HG02763 (cell line): ENCODE measurements around the gene ABCG2.

Source experiments
- ATAC-seq: cut with Tn5 transposase; IDR thresholded peaks from one replicate; pipeline ENCODE4 v1.9.1; 2021; ENCODE audit warnings: mild to moderate bottlenecking, moderate library complexity; ENCODE audit not compliant: unreplicated experiment

ABCG2 gene

DNA sequence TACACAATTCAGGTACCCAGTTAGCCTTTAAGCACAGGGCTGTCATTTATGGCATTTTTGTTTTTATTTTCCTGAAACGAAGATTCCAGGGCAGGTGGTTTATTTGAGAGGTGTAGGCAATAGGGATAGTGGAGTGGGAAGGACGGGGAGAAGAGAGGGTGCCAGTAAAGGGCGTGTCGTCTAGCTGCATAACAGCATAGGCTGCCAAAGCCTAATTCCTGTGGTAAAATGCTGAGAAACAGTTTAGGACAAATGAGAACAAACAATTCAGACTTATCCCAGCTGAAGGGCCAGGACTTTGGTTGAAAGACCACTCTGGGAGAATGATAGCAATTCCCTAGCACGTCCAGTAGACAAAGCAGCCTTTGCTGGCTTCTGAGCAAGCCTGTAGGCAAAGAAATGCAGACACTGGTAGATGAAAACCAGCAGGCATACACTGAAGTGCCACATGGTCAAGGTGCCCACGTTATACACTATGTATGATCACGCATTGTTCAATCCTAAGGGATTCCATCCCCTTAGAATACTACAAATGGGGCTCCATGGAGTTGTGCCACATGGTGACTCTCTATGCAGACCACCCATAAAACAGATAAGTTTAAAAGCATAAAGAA, 80.4 kb downstream of the ABCG2 start:
- ATAC-seq: no peak

DNA sequence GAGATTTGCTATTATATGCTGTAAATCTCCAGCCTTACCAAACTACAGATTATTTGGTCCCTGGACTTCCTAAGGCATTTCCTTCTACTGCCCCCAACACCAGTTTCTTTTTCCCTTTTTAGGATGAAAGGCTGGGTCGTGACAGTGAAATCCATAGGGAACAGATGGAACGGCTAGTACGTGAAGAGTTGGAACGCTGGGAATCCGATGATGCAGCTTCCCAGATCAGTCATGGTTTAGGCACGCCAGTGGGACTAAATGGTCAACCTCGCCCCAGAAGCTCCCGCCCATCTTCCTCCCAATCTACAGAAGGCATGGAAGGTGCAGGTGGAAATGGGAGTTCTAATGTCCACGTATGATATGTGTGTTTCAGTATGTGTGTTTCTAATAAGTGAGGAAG, 83.1 kb downstream of the ABCG2 start:
- no peak for ATAC-seq

DNA sequence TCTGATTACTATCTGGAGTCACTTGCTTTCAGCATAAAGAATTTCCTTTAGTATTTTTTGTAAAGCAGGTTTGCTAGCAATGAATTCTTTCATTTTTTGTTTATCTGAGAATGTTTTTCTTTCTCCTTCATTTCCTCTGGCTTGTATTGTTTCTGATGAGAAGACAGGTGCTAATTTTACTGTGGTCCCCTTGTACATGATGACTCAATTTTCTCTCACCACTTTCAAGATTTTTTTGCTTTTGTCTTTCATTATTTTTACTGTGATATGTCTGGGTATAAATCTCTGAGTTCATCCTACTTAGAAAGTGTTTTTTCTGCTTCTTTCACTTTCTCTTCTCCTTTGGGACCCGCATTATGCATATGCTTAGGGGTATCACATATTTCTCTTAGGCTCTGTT, 88.4 kb downstream of the ABCG2 start:
- ATAC-seq: no peak

DNA sequence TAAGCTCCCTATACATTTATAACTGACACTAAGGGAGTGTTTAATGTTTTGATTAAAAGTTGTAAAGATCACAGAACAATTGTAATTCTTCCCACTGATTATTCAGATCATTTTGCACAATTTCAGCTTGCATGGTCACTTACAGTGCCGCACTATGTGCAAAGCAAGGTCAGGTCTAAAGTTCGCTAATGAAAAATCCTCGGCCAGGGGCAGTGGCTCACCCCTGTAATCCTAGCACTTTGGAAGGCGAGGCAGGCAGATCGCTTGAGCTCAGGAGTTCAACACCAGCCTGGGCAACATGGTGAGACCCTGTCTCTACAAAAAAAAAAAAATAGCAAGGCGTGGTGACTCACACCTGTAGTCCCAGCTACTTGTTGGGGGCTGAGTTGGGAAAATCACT, 94.0 kb downstream of the ABCG2 start:
- no peak for ATAC-seq

DNA sequence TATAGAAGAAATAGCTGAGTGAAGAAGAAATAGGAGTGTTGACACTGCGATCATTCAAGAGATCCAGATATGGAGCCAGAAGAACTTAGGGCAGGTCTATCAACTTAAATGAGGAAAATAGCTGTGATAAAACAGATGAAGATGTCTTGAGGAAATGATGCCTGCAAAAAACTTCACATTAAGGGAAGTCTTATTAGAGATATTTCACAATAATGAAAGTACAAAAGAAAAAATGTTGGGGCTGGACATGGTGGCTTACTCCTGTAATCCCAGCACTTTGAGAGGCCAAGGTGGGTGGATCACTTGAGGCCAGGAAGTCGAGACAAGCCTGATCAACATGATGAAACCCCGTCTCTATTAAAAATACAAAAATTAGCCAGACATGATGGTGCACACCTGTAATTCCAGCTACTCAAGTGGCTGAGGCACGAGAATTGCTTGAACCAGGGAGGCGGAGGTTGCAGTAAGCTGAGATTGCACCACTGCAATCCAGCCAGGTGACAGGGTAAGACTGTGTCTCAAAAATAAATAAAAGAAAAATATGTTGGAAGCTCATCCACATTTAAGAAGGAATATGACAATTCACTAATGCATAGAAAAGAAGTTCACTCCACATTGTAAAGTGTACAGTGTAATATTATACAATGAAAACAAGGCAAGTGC, 94.7 kb downstream of the ABCG2 start:
- no peak for ATAC-seq

DNA sequence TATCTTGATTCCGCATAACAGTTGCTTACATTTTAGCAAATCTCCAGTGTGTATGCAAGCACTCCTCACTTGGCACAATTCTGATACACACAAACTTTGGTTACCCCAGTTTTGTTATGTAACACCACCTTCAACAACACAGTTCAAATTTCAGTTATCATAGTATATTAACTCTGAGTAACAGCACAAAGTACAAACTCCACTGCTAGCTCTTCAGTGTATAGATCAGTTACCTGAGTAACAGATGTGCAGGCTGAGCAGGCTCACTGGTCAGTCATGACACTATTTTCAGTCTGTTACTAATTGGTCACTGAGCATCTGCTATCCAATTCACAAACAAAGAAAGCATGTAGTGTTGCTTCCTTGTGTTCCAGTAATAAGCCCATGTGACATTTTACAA, 95.6 kb downstream of the ABCG2 start:
- no peak for ATAC-seq

DNA sequence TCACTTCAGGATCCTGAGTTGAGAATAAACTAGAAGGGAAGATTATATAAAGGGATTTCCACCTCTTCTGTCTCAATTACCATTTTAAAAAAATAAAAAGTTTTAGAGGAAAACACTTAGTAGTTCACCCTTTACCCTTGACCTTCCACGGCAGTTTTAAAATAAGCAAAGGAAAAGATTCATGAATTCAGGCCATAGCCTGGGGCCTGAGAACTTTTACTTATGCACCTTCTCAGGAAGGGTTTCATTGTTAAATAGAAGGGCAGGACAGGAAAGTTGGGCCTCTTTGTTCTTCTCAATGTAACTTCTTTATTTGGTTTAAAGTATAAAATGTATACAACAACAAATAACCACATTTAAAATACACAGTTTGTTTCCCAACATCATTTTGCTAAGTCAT, 96.1 kb downstream of the ABCG2 start:
- no peak for ATAC-seq

DNA sequence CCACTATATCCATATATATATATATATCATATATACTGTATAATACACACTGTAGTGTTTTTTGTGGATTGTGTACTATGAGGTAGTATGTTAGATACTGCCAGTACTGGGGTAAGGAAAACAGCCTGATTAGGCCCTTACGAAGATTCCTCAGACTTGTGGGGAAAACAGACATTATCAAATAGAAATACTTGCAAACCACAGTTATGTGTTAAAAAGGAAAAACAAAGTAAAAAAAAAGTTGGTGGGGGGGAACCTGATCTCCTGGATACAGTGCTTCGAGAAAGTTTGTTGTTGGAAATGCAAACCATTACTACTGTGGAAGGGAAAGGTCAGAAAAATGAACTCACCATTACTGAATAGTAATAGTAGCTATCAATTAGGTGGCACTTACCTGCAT, 98.0 kb downstream of the ABCG2 start:
- no peak for ATAC-seq

DNA sequence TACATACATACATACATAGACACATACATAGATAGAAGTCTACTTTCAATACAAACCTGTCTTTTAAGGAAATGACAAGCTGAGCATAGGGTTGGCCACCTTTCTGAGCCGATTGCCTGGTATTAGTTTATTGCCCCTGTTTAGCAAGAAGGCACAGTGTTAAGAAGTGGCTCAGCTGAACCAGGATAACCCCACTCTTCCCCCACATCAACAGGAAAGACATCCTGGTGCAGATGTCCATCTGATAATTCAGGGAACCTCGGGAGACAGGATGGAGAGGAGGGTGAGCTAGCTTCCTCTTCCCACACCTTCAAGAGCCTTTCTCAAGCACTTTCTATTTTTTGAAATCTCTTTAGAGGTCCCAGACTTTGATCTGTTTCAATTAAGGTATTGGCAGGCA, 98.7 kb downstream of the ABCG2 start:
- no peak for ATAC-seq

DNA sequence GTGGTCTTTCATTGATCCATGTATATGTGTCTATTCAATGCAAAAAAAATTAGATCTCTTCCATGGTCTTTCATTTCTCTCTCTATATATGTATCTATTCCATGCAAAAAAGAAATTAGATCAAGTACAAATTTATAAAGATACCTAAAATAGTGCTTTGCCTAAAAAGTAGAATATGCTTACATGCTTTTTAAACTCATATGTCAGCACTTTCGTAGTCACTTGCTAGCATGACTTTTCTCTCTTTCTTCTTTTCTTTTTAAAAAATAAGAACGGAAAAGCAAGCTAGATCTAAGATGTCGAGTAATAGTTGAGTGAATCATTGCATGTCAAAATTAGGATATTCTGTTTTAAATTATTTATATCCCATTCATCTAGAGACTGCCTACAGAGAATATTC, 100.1 kb downstream of the ABCG2 start:
- ATAC-seq: no peak

DNA sequence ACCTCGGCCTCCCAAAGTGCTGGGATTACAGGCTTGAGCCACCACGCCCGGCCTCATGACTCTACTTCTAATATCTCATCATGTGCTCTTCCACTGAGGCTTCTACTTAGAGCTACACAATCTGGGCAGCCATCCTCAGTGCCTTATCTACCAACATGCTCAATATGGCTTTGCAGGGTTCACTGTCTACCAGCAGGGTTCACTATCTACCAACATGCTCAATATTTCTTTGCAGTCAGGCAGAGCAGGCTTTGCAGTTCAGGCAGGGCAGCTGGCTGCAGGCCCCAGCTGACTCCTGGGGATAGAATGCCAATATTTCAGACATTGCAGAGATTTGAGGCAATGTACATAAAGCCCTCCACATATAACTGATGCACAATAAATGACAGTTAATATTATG, 103.5 kb downstream of the ABCG2 start:
- no peak for ATAC-seq

DNA sequence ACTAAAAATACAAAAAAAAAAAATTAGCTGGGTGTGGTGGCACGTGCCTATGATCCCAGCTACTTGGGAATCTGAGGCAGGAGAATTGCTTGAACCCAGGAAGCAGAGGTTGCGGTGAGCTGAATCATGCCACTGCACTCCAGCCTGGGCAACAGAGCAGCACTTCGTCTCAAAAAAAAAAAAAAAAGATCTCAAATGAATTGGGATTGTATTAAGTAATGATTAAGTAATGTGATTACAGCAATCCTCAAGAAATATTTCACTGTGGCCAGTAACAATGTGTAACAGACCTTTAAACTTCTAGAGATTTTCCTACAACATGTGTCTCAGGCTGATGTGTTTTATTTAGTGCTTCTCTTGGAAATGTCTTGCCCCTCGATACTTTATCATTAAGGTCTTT, 104.2 kb downstream of the ABCG2 start:
- ATAC-seq: no peak

DNA sequence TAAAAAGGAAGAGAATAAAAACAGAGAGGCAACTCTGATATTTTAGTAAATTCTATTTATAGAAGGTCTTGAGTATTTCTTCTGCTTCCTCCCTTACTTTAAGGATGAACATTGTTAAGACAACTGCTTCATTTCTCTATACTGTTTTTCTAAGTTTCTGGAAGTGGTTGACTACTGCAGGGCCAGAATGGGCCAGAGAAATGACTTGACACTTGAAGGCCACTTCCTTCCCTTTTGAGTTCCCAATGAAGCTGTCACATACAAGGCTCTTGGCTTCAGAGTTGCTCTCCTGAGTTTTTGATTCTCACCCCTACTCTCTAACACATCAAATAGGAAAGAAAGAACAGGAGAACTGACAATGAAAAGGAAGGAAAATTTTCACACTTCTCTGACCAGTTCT, 113.4 kb downstream of the ABCG2 start:
- ATAC-seq: no peak

DNA sequence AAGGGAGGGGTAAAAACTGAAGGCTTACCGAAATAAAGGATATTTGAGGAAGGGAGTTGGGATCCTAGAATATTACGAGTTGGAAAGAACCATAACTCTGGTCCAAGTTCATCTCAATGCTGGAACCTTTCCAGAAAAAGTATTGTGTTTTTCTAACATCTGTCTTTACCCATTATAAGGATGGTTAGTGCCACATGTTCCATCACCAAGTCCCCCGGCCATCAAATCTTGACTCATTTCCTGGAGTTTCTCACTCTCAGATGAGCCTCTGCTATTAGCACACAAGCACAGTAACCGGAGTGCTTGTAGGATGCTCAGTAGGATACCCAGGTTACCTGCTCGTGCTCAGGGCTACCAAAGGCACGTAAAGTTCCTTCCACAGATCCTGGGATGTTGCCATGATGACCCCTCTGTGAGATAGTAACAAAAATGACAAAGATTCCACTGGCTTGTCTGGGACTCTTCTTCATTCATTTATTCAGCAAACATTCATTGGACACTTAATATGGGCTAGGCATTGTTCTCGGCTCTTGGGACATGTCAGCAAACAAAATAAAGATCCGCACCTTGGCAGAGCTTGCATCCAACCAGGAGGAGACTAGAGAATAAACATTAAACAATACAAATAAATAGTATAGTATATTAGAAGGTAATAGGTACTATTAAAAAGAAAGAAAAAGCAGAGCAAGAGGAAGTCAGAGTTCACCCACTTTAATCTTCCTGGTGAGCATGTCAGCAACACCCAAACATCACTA, 114.7 kb downstream of the ABCG2 start:
- no peak for ATAC-seq

DNA sequence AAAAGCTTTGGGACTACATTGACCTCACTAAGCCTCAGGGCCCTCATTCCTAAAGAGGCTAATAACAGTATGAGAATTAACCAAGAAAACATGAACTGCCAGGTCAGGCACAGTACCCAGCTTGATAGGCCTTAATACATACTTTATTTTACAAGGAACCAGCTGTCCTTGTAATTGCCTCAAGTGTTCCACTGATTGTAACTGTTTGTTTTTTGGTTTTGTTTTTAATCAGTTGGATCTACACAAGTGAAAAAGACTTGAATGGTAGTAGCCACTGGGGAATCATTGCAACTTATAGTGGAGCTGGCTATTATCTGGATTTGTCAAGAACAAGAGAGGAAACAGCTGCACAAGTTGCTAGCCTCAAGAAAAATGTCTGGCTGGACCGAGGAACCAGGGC, 115.4 kb downstream of the ABCG2 start:
- ATAC-seq: no peak

DNA sequence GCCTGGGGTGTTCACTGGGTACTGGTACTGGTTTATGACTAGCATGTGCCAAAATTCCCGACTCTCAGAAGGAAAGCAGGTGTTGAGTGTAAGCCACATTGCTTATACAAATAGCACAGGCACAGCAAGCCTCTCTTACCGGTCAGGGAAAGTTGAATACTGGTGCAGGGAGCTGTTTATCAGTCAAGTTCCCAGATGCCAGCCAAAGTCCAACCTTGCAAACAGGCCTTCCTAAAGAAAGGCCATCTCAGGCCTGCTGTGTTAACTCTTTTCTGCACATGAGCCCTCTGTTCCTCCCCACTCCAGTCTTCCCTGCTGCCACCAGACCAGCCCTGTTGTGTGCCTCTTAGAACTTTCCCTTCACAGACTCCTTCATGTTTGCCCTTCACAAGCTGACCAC, 116.8 kb downstream of the ABCG2 start:
- no peak for ATAC-seq

DNA sequence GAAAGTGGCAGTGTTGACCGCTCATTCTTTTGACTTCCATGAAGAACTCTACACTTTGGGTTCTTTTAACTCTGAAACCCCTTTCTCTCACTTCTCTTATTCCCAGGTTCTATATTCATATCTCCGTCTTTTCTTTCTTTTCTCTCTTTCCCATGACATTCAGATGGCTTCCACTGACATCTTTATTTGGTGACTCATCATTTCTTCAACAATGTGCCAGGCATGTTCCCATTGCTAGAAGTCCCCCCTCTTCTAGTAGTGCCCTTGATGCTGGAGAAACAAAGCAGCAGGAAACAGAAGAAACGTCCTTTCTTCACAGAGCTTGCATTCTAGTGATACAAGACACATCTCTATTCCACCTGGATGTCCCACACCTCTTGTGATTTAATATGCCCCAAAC, 117.7 kb downstream of the ABCG2 start:
- no peak for ATAC-seq
